Endothelial cell (in vitro differentiated cells): ENCODE measurements around the gene LEF1. TPM values are rescaled to one million over a fixed set of nuclear protein-coding genes. Genes with fewer than 3 reads are reported as not detected.

Experiments
- DNase-seq: peaks from one replicate; pipeline ENCODE4 v3.0.0; 2021; ENCODE audit warnings: low spot score
- H3K27ac Mint-ChIP-seq: one replicate; pipeline ENCODE4 v1.8.0; 2021; ENCODE audit warnings: mixed read lengths, inconsistent platforms; ENCODE audit not compliant: unreplicated experiment
- H3K27me3 Mint-ChIP-seq: one replicate; pipeline ENCODE4 v1.8.0; 2021; ENCODE audit warnings: mild to moderate bottlenecking, moderate library complexity, mixed read lengths, inconsistent platforms; ENCODE audit not compliant: unreplicated experiment
- H3K36me3 Mint-ChIP-seq: one replicate; pipeline ENCODE4 v1.8.0; 2021; ENCODE audit warnings: mild to moderate bottlenecking, low read depth, mixed read lengths, inconsistent platforms; ENCODE audit not compliant: unreplicated experiment
- H3K4me1 Mint-ChIP-seq: one replicate; pipeline ENCODE4 v1.8.0; 2021; ENCODE audit warnings: mild to moderate bottlenecking, mixed read lengths, inconsistent platforms; ENCODE audit not compliant: unreplicated experiment
- H3K4me3 Mint-ChIP-seq: one replicate; pipeline ENCODE4 v1.8.0; 2021; ENCODE audit warnings: mild to moderate bottlenecking, mixed read lengths, inconsistent platforms; ENCODE audit not compliant: unreplicated experiment
- H3K9me3 Mint-ChIP-seq: one replicate; pipeline ENCODE4 v1.8.0; 2021; ENCODE audit warnings: mixed read lengths, inconsistent platforms; ENCODE audit not compliant: unreplicated experiment
- CTCF ChIP-seq: fragments of 200-600 bp; sonication (generic); IDR thresholded peaks from one replicate; pipeline ENCODE4 v1.5.0; 2021; ENCODE audit warnings: antibody characterized with exemption; ENCODE audit not compliant: unreplicated experiment
- total RNA-seq: library from RNA; stranded (reverse); fragmentation: NEBNext Ultra II Directional; extraction: Animal tissue kit (Norgen Biotek cat#: 25700); gene quantifications from one replicate; pipeline ENCODE4 v1.2.1, GENCODE V29; 2021; ENCODE audit not compliant: unreplicated experiment

Gene LEF1
- total RNA-seq, 1 donor from 2014 or later = 15.9 TPM

GRCh38 chr4:108210989-108211835, 42.5 kb upstream of the LEF1 start:
- DNase-seq = no peak
- H3K4me3 Mint-ChIP-seq = no peak overlapping the region
- no peaks in the 10 kb centered on the region for H3K36me3 Mint-ChIP-seq
- no peak overlapping the region for H3K27ac Mint-ChIP-seq
- H3K4me1 Mint-ChIP-seq = no peaks in the 10 kb centered on the region
- no peaks in the 10 kb centered on the region for H3K9me3 Mint-ChIP-seq
- no peak for TF ChIP-seq CTCF
- no peaks in the 10 kb centered on the region for H3K27me3 Mint-ChIP-seq

- Mint-ChIP-seq H3K27me3 (peaks cover 1% of the 10 kb centered on the region), H3K9me3 (no peaks in the 10 kb centered on the region), H3K4me3 (no peak overlapping the region), H3K36me3 (no peaks in the 10 kb centered on the region), H3K27ac (no peak overlapping the region), H3K4me1 (no peaks in the 10 kb centered on the region)
- no peak for DNase-seq
- no peak for TF ChIP-seq CTCF
Measured at GRCh38 chr4:108209489-108209888, 40.8 kb upstream of the LEF1 start.

- TF ChIP-seq CTCF = no peak
- H3K9me3 Mint-ChIP-seq = no peaks in the 10 kb centered on the region
- no peaks in the 10 kb centered on the region for H3K4me1 Mint-ChIP-seq
- H3K27me3 Mint-ChIP-seq = peaks cover 3% of the 10 kb centered on the region
- H3K36me3 Mint-ChIP-seq = no peaks in the 10 kb centered on the region
- no peak overlapping the region for H3K4me3 Mint-ChIP-seq
- no peak overlapping the region for H3K27ac Mint-ChIP-seq
- no peak for DNase-seq
Measured at GRCh38 chr4:108205859-108206258, 37.1 kb upstream of the LEF1 start.

GRCh38 chr4:108204518-108204917, 35.8 kb upstream of the LEF1 start:
- no peaks in the 10 kb centered on the region for H3K36me3 Mint-ChIP-seq
- DNase-seq = no peak
- no peaks in the 10 kb centered on the region for H3K4me1 Mint-ChIP-seq
- H3K4me3 Mint-ChIP-seq = no peak overlapping the region
- no peaks in the 10 kb centered on the region for H3K9me3 Mint-ChIP-seq
- no peak overlapping the region for H3K27ac Mint-ChIP-seq
- no peak for TF ChIP-seq CTCF
- H3K27me3 Mint-ChIP-seq = peaks cover 3% of the 10 kb centered on the region

GRCh38 chr4:108203377-108203776, 34.6 kb upstream of the LEF1 start:
- no peaks in the 10 kb centered on the region for H3K4me1 Mint-ChIP-seq
- no peak for TF ChIP-seq CTCF
- H3K27ac Mint-ChIP-seq = no peak overlapping the region
- DNase-seq = no peak
- peaks cover 3% of the 10 kb centered on the region for H3K27me3 Mint-ChIP-seq
- no peak overlapping the region for H3K4me3 Mint-ChIP-seq
- no peaks in the 10 kb centered on the region for H3K36me3 Mint-ChIP-seq
- H3K9me3 Mint-ChIP-seq = no peaks in the 10 kb centered on the region
